Parathyroid adenoma (tissue), 2 donors: ENCODE results near the gene LHFPL3.

Experiments used
- H2AFZ ChIP-seq: fragments of 300-600 bp; sonication (generic); one replicate; pipeline ENCODE4 v1.7.0; 2017; ENCODE audit warnings: antibody characterized with exemption, mild to moderate bottlenecking
- H3K27ac ChIP-seq: fragments of 300-600 bp; sonication (generic); one replicate; pipeline ENCODE4 v1.7.0; 2017
- H3K27me3 ChIP-seq: fragments of 300-600 bp; sonication (generic); one replicate; pipeline ENCODE4 v1.7.0; 2017; ENCODE audit warnings: low read length; ENCODE audit not compliant: control insufficient read depth, insufficient read depth
- H3K36me3 ChIP-seq: fragments of 300-600 bp; sonication (generic); one replicate; pipeline ENCODE4 v1.7.0; 2017; ENCODE audit warnings: low read length; ENCODE audit not compliant: control insufficient read depth, insufficient read depth
- H3K4me1 ChIP-seq: fragments of 300-600 bp; sonication (generic); one replicate; pipeline ENCODE4 v1.7.0; 2017; ENCODE audit warnings: control low read depth
- H3K4me2 ChIP-seq: fragments of 300-600 bp; sonication (generic); one replicate; pipeline ENCODE4 v1.7.0; 2017; ENCODE audit warnings: low read length
- H3K4me3 ChIP-seq: fragments of 300-600 bp; sonication (generic); one replicate; pipeline ENCODE4 v1.7.0; 2017; ENCODE audit warnings: low read depth, low read length
- H3K79me2 ChIP-seq: fragments of 300-600 bp; sonication (generic); one replicate; pipeline ENCODE4 v1.7.0; 2017; ENCODE audit warnings: control low read depth
- H3K9ac ChIP-seq: fragments of 300-600 bp; sonication (generic); one replicate; pipeline ENCODE4 v1.7.0; 2017; ENCODE audit warnings: mild to moderate bottlenecking
- H3K9me3 ChIP-seq: fragments of 300-600 bp; sonication (generic); one replicate; pipeline ENCODE4 v1.7.0; 2017; ENCODE audit warnings: low read length; ENCODE audit not compliant: control insufficient read depth
- CTCF ChIP-seq: fragments of 300-600 bp; sonication (generic); IDR thresholded peaks from one replicate; pipeline ENCODE4 v1.7.0; 2017; ENCODE audit warnings: antibody characterized with exemption, mild to moderate bottlenecking
- donor health status: primary hyperparathyroidism.

Gene LHFPL3

GRCh38 chr7:104530251-104530650 is 201.8 kb downstream of the LHFPL3 start:
- Histone ChIP-seq H3K4me2 (no peak overlapping the region), H3K9ac (no peak overlapping the region), H3K36me3 (no peaks in the 10 kb centered on the region), H3K4me3 (no peak overlapping the region), H3K9me3 (no peaks in the 10 kb centered on the region), H3K4me1 (no peaks in the 10 kb centered on the region), H3K27ac (no peak overlapping the region), H3K27me3 (no peaks in the 10 kb centered on the region), H2AFZ (no peak overlapping the region), H3K79me2 (no peaks in the 10 kb centered on the region)
- no peak for TF ChIP-seq CTCF

GRCh38 chr7:104534149-104534548 is 205.7 kb downstream of the LHFPL3 start:
- Histone ChIP-seq H3K27ac (no peak overlapping the region), H3K9ac (no peak overlapping the region), H3K4me2 (no peak overlapping the region), H3K36me3 (no peaks in the 10 kb centered on the region), H3K79me2 (no peaks in the 10 kb centered on the region), H3K4me1 (no peaks in the 10 kb centered on the region), H3K4me3 (no peak overlapping the region), H3K27me3 (no peaks in the 10 kb centered on the region), H3K9me3 (no peaks in the 10 kb centered on the region), H2AFZ (no peak overlapping the region)
- no peak for TF ChIP-seq CTCF

GRCh38 chr7:104535841-104536240 is 207.4 kb downstream of the LHFPL3 start:
- no peak for TF ChIP-seq CTCF
- Histone ChIP-seq H3K27me3 (no peaks in the 10 kb centered on the region), H2AFZ (no peak overlapping the region), H3K36me3 (no peaks in the 10 kb centered on the region), H3K79me2 (no peaks in the 10 kb centered on the region), H3K4me2 (no peak overlapping the region), H3K9ac (no peak overlapping the region), H3K27ac (no peak overlapping the region), H3K4me3 (no peak overlapping the region), H3K4me1 (no peaks in the 10 kb centered on the region), H3K9me3 (no peaks in the 10 kb centered on the region)

- TF ChIP-seq CTCF: no peak
- Histone ChIP-seq H3K4me3 (no peak overlapping the region), H3K36me3 (no peaks in the 10 kb centered on the region), H3K27ac (no peak overlapping the region), H2AFZ (no peak overlapping the region), H3K4me1 (no peaks in the 10 kb centered on the region), H3K9ac (no peak overlapping the region), H3K79me2 (no peaks in the 10 kb centered on the region), H3K4me2 (no peak overlapping the region), H3K27me3 (no peaks in the 10 kb centered on the region), H3K9me3 (no peaks in the 10 kb centered on the region)
Observed at GRCh38 chr7:104536956-104537355, 208.6 kb downstream of the LHFPL3 start.

- Histone ChIP-seq H3K27ac (no peak overlapping the region), H3K9ac (no peak overlapping the region), H3K4me2 (no peak overlapping the region), H2AFZ (no peak overlapping the region), H3K79me2 (no peaks in the 10 kb centered on the region), H3K4me1 (no peaks in the 10 kb centered on the region), H3K36me3 (no peaks in the 10 kb centered on the region), H3K9me3 (no peaks in the 10 kb centered on the region), H3K27me3 (no peaks in the 10 kb centered on the region), H3K4me3 (no peak overlapping the region)
- no peak for TF ChIP-seq CTCF
Observed at GRCh38 chr7:104538152-104538551, 209.7 kb downstream of the LHFPL3 start.
